Esophagus squamous epithelium (tissue), 4 donors: ENCODE measurements around the gene RAB36.

Experiments used
- CTCF ChIP-seq, 6 experiments: fragments of 450-650 bp in 4 of 6; fragments of 200-600 bp in 2 of 6; sonication (generic) in 2 of 6; IDR thresholded peaks; one replicate each; pipeline ENCODE4 v1.5.1; 2016 to 2019; ENCODE audit warnings: antibody characterized with exemption in 6 of 6, mild to moderate bottlenecking in 4 of 6, moderate library complexity in 4 of 6
- POLR2A ChIP-seq, 4 donors: fragments of 450-650 bp; IDR thresholded peaks; one replicate each; pipeline ENCODE4 v1.6.1; 2017; ENCODE audit warnings: antibody characterized with exemption in 4 of 4, mild to moderate bottlenecking in 4 of 4, moderate library complexity in 3 of 4

DNA sequence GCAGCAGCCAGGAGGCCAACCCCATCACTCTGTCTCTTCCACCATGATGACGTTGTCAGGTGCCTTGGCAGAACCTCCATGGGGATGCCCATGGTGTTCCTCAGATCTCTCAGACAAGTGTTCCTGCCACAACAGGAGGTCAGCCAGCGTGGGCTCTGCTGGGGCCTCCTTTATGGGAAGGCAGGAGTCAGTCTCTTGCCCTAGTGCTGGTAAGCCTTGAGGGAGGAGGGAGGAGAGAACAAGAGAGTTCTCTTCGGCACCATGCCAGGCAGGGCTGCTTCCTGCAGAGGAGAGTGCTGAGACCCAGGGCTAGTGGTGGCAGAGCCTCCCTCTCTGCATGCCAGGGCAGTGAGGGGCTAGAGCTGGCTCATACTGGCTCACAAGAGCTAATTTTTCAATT lies 42.5 kb upstream of the RAB36 start:
- TF ChIP-seq POLR2A (IDR thresholded peaks at IDR 0.05) = no peak
- TF ChIP-seq CTCF (IDR thresholded peaks at IDR 0.05) = no peak
